ENCODE data around the gene TCEAL3. TPM values are rescaled to one million over a fixed set of nuclear protein-coding genes. Genes with fewer than 3 reads are reported as not detected.
"Not testable (repeated sequence)": the region's sequence is repeated elsewhere in the genome, so short reads cannot be mapped to it uniquely, and the experiment has no call there.

TCEAL3 gene
- total and polyA plus RNA-seq, 2 experiments from 2014 or later = 20.0 to 23.0 TPM

DNA sequence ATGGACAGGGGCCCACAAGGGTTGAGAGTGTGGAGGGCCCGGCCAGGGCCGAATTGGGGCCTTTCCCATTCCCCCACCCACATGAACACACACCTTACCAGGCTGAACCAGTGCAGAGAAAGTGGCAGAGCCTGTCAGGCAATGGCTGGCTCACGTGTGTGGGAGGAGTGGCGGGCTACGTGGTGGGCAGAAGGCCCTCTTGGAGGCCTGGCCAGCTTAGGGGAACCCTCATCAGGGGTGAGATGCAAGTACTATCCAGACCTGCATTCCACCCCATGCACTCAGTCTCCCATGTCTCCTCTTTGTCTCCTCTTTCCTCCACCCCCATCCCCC is 21.5 kb upstream of the TCEAL3 start:
- peak overlapping the region; percentile 50 for H3K27ac ChIP-seq
- TF ChIP-seq, protein P1, sequence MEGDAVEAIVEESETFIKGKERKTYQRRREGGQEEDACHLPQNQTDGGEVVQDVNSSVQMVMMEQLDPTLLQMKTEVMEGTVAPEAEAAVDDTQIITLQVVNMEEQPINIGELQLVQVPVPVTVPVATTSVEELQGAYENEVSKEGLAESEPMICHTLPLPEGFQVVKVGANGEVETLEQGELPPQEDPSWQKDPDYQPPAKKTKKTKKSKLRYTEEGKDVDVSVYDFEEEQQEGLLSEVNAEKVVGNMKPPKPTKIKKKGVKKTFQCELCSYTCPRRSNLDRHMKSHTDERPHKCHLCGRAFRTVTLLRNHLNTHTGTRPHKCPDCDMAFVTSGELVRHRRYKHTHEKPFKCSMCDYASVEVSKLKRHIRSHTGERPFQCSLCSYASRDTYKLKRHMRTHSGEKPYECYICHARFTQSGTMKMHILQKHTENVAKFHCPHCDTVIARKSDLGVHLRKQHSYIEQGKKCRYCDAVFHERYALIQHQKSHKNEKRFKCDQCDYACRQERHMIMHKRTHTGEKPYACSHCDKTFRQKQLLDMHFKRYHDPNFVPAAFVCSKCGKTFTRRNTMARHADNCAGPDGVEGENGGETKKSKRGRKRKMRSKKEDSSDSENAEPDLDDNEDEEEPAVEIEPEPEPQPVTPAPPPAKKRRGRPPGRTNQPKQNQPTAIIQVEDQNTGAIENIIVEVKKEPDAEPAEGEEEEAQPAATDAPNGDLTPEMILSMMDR (IDR thresholded peaks at IDR 0.05; ENCODE audit: low read depth, low read length) = no peak
- DNase-seq (ENCODE audit: low read depth in 1 of 2, low spot score in 1 of 2) = peak in 1 of 2 donors; percentile 52

DNA sequence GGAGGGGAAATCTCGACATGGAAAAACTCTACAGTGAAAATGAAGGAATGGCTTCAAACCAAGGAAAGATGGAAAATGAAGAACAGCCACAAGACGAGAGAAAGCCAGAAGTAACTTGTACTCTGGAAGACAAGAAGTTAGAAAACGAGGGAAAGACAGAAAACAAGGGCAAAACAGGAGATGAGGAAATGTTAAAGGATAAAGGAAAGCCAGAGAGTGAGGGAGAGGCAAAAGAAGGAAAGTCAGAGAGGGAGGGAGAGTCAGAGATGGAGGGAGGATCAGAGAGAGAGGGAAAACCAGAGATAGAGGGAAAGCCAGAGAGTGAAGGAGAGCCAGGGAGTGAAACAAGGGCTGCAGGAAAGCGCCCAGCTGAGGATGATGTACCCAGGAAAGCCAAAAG is 21.1 kb upstream of the TCEAL3 start:
- TF ChIP-seq, protein P1 (IDR thresholded peaks at IDR 0.05; ENCODE audit: low read depth, low read length) = no peak
- Histone ChIP-seq H3K36me3 (peaks cover 5% of the 10 kb centered on the region), H3K9me3 (ENCODE audit: low read depth) (no peaks in the 10 kb centered on the region), H3K4me1 (ENCODE audit: low read depth) (peaks cover 3% of the 10 kb centered on the region), H3K27ac (peak overlapping the region; percentile 50), H3K27me3 (no peaks in the 10 kb centered on the region), H3K4me3 (no peak overlapping the region)
- no peak for DNase-seq (ENCODE audit: low read depth in 1 of 2, low spot score in 1 of 2)

More for the DNA sequence above, 21.5 kb upstream of the TCEAL3 start:
- Histone ChIP-seq H3K4me1 (ENCODE audit: low read depth) (peaks cover 3% of the 10 kb centered on the region), H3K36me3 (peaks cover 5% of the 10 kb centered on the region), H3K4me3 (peak overlapping the region; percentile 47), H3K9me3 (ENCODE audit: low read depth) (no peaks in the 10 kb centered on the region), H3K27me3 (no peaks in the 10 kb centered on the region)

DNA sequence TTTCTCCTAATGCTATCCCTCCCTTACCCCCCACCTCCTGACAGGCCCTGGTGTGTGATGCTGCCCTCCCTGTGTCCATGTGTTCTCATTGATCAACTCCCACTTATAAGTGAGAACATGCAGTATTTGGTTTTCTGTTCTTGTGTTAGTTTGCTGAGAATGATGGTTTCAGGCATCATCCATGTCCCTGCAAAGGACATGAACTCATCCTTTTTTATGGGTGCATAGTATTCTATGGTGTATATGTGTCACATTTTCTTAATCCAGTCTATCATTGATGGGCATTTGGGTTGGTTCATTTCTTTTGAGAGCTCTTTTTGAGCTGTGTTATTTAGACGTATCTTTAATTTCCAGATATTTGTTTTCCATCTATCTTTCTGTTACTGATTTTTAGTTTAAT is 15.5 kb upstream of the TCEAL3 start:
- H3K27ac ChIP-seq; H3K4me3 ChIP-seq; H3K9me3 ChIP-seq (ENCODE audit: low read depth); DNase-seq (ENCODE audit: low read depth in 1 of 2, low spot score in 1 of 2); H3K36me3 ChIP-seq; H3K4me1 ChIP-seq (ENCODE audit: low read depth); H3K27me3 ChIP-seq: not testable (repeated sequence)

DNA sequence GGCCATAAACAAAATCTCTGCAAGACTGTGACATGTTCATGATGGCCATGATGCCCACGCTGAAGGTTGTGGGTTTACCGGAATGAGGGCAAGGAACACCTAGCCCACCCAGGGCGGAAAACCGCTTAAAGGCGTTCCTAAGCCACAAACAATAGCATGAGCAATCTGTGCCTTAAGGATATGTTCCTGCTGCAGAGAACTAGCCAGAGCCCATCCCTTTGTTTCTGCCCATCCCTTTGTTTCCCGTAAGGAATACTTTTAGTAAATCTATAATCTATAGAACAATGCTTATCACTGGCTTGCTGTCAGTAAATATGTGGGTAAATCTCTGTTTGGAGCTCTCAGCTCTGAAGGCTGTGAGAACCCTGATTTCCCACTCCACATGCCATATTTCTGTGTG is 12.6 kb upstream of the TCEAL3 start:
- H3K27ac ChIP-seq; H3K27me3 ChIP-seq; H3K36me3 ChIP-seq; H3K4me1 ChIP-seq (ENCODE audit: low read depth); H3K4me3 ChIP-seq; DNase-seq (ENCODE audit: low read depth in 1 of 2, low spot score in 1 of 2); H3K9me3 ChIP-seq (ENCODE audit: low read depth): not testable (repeated sequence)

DNA sequence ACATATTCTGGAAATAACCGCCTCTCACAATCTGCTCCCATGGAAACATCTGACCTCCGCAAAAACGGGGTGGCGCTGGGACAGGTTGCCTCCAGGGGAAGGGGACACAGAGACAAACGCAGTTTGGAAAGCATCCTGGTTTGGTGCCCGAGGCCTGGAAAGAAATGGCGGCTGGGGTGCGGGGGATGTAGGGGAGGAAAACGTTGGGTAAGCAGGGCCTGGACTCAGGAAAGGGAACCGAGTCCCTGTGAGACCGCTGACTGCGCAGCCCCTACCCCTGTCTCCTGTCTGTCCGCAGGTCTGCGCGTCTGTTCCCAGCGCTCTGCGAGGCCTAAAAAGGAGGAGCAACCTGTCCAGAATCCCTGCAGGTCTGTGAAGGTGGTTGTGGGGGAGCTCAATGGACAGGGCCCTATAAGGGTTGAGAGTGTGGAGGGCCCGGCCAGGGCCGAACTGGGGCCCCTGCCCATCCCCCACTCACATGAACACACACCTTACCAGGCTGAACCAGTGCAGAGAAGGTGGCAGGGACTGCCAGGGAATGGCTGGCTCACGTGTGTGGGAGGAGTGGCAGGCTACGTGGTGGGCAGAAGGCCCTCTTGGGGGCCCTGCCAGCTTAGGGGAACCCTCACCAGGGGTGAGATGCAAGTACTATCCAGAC is 672 bp downstream of the TCEAL3 start:
- DNase-seq (ENCODE audit: low read depth in 1 of 2, low spot score in 1 of 2) = no peak
- TF ChIP-seq, protein P1 (IDR thresholded peaks at IDR 0.05; ENCODE audit: low read depth, low read length) = no peak
- H3K27ac ChIP-seq = no peak overlapping the region

DNA sequence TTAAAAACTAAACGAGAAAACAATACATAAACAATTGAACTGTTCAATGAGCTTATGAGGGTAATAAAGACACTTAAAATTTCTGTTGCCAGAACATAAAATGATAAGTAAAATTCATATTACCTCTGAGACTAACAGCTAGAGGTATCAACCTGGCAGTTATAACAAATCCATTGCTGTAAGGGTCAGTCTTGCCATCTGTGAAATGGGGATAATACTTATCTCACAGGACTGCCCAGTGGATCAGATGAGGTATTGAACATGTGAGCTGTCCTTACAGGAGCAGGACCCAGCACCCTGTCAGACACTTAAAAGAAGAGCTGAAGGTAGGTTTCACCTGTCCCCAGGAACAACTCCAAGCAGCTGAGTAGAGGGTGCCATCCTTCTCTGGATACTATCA is 2.5 kb downstream of the TCEAL3 start:
- Histone ChIP-seq H3K27me3 (no peaks in the 10 kb centered on the region), H3K27ac (no peak overlapping the region), H3K36me3 (no peaks in the 10 kb centered on the region), H3K4me3 (no peak overlapping the region), H3K4me1 (ENCODE audit: low read depth) (no peaks in the 10 kb centered on the region), H3K9me3 (ENCODE audit: low read depth) (no peaks in the 10 kb centered on the region)
- DNase-seq (ENCODE audit: low read depth in 1 of 2, low spot score in 1 of 2) = no peak
- TF ChIP-seq, protein P1 (IDR thresholded peaks at IDR 0.05; ENCODE audit: low read depth, low read length) = no peak

More for the DNA sequence above, 672 bp downstream of the TCEAL3 start:
- Histone ChIP-seq H3K9me3 (ENCODE audit: low read depth) (no peaks in the 10 kb centered on the region), H3K36me3 (no peaks in the 10 kb centered on the region), H3K27me3 (no peaks in the 10 kb centered on the region), H3K4me3 (peak overlapping the region; percentile 72), H3K4me1 (ENCODE audit: low read depth) (no peaks in the 10 kb centered on the region)
